Superior temporal gyrus (tissue), 1 donor: ENCODE results near the gene FOXL3.
"Not testable (repeated sequence)": the region's sequence is repeated elsewhere in the genome, so short reads cannot be mapped to it uniquely, and the experiment has no call there.

Source experiments
- DNase-seq: peaks from one replicate; pipeline ENCODE4 v3.0.0-alpha.2; 2016; ENCODE audit errors: extremely low spot score

The FOXL3 gene

DNA sequence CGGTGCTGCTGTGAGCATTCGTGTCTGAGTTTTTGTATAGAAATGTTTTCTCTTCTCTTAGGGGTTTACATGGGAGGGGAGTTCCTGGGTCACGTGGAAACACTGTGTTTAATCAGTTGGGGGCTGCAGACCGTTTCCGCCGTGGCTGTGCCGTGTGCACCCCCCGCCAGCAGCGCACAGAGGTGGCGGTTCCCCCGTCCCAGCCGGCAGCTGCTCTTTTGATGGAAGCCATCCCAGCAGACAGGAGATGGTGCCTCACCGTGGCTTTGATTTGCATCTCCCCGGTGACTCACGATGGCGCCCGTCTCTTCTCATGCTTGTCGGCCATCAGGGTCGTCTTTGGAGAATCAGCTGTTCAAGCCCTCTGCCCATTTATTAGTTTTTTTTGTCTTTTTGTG is 34.9 kb upstream of the FOXL3 start:
- DNase-seq: no peak

DNA sequence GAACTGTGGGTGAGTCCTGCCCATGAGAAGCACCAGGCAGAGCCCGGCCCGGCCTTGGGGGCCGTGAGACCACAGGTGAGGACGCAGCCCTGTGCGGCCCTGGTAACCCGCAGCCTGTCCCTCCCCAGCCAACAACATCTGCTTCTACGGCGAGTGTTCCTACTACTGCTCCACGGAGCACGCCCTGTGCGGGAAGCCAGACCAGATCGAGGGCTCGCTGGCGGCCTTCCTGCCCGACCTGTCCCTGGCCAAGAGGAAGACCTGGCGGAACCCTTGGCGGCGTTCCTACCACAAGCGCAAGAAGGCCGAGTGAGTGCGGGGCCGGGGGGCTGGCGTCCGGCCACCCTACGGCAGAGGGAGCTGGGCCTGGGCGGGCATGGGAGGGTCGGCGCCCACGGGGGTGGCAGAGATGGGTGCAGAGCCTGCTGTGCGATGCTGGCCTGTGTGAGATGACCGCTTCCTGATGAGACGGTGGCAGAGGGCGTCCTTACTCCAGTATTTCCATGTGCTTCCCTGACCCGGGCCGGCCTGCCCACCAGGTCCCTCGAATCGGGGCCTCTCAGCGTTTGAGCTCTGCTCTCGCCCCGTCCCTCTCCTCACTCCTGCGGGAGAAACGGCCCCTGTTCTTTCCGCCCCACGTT is 34.1 kb upstream of the FOXL3 start:
- no peak for DNase-seq

DNA sequence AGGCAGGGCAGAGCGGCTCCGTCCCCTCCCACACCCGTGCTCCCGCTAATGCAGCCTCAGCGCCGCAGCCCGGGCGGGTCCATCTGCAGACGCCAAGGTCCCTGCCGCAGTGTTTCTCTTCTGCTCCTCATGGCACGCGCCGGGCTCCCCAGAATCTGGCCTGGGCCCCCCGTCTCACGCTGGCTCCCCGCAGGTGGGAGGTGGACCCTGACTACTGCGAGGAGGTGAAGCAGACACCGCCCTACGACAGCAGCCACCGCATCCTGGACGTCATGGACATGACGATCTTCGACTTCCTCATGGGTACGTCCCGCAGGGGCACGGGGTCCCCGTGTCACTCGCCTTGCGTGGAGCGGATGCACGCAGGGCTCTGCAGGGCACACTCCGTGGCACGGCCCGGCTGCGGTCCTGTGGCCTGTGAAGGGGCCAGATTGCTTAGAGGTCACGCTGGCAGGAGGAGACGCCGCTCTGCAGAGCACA is 33.5 kb upstream of the FOXL3 start:
- no peak for DNase-seq

DNA sequence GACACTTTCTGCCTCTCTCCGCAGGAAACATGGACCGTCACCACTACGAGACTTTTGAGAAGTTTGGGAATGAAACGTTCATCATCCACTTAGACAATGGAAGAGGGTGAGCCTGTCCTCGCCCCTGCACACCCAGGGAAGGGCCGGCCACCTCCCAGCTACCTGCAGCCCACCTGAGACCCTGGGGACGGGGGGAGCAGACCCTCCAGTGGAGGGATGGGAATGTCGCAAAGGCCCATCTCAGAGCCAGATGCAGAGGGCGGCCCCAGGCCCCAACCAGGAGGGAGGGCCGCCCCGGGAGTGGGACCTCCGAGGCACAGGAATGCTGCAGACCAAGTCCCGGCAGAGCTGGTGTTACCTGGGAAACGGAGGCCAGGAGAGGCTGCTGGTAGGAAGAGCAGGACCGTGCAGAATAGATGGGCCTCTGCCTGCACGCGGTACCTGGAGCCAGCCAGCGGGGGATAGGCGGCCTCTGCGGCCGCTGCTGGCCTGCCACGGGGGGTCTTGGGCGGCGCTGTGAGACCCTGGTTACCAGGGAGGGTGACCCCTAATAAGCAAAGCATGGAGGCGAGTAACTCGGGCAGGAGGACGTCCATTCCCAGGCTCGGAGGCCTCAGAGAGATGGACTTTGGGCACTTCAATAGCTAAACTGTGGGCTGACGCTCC is 32.9 kb upstream of the FOXL3 start:
- no peak for DNase-seq

DNA sequence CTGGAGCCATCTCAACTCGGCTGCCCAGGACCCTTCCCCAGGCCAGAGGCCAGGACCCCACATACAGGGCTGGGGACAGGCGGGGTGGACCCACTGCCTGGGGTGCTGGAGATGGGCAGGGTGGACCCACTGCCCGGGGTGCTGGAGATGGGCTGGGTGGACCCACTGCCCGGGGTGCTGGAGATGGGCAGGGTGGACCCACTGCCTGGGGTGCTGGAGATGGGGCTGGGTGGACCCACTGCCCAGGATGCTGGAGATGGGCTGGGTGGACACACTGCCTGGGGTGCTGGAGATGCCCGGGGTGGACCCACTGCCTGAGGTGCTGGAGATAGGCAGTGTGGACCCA is 32.4 kb upstream of the FOXL3 start:
- DNase-seq: no peak

DNA sequence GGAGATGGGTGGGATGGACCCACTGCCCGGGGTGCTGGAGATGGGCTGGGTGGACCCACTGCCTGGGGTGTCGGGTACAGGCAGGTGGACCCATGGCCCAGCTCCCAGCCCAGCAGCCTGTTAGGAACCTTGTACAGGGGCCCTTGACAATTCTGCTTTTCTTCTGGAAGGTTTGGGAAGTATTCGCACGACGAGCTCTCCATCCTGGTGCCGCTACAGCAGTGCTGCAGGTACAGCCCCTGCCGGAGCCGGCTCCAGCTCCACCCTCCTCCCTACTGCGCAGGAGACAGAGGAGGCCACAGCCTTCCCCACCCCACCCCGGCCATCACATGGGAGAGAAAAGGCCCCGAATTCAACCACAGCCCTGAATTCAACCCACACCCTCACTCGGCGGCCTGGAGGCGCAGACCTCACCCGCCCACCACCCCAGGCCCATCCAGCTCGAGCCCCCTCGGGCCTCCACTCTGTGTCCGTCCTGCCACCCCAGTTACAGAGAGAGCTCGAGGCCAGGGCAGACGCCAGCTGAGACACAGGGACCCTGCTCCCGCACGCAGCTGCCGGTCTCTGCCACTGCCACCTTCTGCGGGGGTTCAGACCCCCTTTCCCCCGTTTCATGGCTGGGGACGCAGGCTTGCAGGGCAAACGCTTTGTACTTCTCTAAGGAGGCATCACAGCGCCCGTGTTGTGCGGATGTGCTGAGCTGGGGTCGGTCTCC is 31.3 kb upstream of the FOXL3 start:
- DNase-seq: no peak

DNA sequence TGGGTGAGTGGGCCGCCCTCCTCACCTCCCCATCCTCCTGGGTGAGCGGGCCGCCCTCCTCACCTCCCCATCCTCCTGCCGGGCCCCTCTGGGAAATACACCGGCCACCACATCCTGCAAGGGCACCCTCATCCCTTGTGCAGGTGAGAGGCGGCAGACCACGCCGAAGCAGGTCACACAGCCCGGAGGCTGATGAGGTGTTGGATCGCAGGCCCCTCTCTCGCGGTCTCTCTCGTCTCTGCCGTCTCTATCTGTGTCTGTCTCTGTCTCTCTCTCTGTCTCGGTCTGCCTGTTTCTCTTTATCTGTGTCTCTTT is 30.8 kb upstream of the FOXL3 start:
- no peak for DNase-seq

DNA sequence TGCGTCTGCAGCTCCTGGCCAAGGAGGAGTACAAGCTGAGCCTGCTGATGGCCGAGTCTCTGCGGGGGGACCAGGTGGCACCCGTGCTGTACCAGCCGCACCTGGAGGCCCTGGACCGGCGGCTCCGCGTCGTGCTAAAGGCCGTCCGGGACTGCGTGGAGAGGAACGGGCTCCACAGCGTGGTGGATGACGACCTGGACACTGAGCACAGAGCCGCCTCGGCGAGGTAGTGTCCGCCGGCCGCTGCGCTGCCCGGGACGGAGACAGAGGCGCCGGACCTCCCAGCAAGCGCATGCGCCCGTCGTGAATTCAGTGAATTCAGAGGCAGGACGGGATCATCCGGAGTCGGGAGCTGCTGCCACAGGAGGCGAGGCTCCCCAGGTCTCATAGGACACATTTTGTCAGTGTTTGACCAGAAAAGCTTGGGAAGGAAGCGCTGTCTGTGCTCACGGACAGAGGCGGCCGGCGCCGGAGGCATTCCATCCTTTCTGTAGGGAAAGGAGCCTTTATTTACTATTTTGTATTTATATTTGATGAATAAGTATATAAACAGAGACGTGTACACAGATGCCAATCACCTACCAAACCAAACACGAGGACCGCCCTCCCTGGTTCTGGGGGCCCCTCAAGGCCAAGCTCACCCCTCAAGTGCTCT is 30.1 kb upstream of the FOXL3 start:
- no peak for DNase-seq

DNA sequence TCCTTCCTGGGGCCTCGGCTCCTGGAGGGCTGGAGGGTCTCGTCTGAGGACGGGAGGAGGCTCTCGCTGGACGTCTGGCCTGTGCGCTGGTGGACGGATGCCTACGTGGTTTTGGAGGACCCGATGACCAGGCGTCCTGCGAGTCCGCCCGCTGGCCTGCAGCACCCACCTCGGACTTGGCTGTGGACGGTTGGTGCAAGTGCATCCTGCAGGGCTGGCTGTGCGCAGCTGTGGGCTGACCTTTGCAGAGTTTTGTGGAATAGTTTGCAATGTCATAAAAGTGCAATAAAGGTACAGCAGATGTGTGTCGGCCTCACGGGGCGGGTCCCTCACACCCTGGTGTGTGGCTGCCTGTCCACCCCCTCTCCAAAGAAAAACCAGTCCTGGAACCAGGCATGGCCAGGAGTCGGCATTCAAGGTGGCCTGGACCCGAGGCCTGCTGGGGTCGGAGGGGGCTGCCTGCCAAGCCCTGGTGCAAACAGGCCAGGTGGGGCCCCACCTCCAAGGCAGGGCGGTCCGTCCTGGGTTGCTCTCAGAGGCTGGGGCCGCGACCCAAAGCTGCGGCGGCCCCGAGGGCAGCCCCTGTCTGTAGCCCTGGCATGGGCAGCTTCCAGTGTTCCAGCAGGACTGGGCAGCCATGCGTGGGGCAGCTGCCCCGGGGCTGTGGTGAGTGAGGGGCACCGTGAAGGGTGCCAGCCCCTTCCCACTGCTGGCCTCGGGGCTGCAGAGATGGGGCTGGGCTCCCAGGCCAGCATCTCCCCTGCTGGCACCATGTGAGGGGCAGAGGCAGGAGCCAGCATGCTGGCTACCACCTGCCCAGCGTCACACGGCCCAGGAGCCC is 29.3 kb upstream of the FOXL3 start:
- no peak for DNase-seq

DNA sequence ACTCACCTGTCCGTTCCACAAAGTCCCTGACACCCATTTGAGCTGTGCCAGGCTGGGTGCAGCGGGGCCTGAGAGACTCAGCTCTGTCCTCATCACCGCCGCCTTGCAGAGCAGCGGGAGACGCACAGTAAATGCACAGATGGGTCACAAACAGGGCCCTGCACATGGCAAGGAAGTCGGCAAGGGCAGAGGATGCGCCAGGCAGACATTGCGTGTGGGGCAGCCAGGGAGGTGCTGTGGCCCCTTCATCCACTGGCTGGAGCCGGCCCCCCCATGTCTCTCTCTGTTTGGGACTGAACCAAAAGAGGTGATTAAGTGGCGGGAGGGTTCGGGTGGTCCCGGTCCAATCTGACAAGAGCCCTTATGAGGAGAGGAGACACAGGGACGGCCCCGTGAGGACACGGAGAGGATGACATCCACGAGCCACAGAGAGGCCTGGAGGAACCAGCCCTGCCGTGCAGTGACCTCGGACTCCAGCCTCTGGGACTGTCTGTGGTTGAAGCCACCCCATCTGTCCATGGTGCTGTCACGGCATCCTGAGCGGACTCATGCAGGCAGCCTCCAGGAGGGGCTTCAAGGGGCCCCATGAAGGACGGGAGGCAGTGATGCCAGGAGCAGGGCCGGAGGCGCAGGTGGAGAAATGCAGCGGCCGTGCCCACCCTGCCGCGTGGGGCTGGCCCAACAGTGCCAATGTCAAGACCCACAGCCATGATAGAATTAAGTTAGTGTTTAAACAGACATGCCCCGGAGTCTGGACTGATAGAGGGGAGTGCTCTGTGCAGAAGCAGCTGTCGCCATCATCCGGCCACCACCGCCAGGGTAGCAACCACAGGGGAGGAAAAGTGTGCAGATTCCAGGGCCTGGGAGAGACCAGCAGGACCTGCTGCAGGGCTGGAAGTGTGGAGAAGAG is 28.4 kb upstream of the FOXL3 start:
- DNase-seq: no peak

DNA sequence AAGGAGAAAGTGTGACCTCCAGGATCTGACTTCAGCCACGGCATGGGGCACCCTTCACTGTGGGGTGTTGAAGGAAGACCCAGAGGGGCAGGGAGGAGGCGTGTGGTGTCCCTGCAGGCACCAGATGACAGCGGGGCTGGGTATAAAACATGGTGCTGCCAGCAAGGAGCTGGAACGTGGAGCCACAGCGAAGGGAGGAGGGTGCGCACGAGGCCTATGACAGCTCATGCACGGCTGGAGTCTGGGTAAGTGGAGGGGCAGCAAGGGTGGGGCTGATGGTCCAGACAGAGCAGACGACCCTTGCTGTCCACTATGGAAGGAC is 27.8 kb upstream of the FOXL3 start:
- no peak for DNase-seq

DNA sequence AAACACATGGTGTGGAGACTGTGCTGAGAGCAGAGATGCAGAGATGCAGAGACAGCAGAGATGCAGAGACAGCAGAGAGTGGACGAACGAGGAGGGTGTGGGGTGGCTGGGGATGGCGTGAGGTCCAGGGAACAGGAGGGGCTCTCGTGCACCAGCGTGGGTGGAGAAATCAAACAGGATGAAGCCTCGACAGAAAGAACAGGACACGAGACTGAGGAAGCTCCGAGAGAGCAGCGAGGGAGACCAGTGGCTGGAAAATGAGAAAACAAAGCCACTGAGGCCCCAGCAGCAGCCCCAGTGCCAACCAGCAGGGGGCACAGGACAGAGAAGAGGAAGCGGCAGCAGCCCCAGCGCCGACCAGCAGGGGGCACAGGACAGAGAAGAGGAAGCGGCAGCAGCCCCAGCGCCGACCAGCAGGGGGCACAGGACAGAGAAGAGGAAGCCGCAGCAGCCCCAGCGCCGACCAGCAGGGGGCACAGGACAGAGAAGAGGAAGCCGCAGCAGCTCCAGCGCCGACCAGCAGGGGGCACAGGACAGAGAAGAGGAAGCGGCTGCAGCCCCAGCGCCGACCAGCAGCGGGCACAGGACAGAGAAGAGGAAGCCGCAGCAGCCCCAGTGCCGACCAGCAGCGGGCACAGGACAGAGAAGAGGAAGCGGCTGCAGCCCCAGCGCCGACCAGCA is 27.2 kb upstream of the FOXL3 start:
- not testable (repeated sequence) for DNase-seq

DNA sequence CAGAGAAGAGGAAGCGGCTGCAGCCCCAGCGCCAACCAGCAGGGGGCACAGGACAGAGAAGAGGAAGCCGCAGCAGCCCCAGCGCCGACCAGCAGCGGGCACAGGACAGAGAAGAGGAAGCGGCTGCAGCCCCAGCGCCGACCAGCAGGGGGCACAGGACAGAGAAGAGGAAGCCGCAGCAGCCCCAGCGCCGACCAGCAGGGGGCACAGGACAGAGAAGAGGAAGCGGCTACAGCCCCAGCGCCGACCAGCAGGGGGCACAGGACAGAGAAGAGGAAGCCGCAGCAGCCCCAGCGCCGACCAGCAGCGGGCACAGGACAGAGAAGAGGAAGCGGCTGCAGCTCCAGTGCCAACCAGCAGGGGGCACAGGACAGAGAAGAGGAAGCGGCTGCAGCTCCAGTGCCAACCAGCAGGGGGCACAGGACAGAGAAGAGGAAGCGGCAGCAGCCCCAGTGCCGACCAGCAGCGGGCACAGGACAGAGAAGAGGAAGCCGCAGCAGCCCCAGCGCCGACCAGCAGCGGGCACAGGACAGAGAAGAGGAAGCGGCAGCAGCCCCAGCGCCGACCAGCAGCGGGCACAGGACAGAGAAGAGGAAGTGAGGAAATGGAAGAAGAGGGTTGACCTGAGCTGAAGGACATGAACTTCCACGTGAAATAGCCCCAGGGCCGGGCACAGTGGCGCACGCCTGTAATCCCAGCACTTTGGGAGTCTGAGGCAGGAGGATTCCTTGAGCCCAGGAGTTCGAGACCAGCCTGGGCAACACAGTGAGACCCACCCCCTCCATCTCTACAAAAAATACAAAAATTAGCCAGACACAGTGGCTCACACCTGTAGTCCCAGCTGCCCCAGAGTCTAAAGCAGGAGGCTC is 26.3 kb upstream of the FOXL3 start:
- DNase-seq: not testable (repeated sequence)

DNA sequence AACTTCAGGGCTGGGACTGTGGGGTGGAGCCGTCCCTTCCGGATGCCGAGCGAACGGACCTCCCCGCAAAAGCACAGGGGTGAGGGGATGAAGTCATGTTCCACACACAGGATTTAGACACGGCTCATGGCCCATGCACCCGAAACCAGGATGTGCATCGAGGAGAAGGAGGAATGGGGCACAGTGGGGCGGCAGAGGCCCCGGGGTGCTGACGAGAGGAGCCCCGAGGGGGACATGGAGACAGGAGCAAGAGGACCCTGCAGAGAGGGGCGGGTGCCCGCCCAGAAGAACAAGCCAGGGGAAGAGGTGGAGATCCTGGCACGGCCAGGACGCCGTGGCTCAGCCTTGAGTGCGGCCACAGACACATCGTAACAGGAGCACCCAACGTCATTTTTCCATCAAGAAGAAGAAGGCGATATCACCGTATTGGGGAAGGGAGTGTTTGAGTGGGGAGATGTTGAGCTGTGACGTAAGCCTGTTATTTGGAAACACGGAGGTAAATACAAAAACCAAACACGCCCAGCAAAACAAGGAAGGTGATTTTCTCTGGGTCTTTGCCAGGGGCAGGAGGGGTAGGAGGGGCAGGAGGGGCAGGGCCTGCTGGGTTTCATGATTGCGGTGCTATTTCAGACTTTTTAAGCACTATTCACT is 25.3 kb upstream of the FOXL3 start:
- DNase-seq: no peak

DNA sequence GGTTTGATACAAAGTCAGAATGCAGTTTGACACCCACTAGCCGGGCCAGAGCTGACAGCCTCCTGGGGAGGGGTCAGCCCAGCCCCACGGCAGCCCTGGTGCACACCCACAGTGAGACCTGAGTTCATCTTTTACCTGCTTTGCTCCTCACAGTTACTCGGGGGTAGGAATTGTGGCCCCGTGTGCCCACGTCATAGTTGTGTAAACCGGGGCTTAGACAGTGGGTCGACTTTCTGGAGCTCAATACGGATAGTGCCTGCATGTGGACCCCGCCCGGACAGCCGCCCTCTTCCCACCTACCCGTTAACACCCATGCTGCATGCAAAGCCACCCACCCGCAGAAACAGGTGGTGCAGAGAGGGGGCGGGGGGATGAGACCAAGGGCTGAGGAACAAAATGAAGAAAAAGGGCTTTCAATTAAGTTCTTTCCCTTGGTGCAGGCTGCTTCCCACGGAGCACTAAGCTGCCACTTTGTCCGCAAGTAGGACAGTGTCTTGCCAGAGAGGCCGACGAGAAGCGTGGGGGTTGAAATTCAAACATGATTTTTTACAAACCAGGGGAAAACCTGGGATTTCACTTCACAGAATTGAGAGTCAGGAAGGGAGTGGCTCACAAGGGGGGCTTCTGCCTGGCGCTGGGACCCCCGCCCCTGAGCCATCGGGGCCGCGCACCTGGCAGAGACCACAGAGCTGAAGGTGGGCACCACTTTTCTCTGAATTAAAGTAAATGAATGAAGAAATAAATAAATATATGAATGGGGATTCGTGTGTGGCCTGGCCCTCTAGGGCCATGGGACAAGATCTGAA is 24.6 kb upstream of the FOXL3 start:
- DNase-seq: no peak

DNA sequence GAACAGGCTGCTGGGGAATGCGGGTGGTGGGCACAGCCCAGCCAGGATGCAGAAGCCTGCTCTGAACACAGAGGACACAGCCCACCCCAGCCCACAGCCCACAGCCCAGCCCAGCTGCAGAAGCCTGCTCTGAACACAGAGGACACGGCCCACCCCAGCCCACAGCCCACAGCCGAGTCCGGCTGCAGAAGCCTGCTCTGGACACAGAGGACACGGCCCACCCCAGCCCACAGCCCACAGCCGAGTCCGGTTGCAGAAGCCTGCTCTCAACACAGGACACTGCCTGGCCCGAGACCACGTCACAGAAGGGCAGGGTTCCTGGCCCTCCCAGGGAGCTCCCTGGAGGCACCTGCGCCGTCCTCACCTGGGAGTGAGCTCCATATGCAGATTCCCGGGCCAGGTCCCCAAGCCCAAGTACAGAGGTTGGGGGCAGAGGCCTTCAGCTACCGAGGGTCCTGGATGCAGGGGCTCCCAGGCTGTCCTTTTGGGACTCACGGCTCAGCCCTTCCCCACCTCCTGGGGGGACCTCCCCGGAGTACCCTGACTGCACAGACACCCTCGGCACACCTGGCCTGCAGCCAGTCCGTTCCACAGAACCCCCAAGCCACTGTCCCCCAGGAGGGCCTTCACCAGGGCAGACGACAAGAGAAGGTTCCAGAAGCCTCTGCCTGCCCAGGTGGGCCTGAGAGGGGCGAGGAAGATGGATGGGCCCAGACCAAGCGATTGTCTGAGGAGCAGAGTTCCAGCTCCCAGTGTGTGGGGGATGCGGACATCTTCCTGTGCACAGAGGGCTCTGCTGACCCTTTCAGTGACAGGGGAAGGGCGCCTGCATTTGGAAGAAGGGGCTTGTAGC is 23.7 kb upstream of the FOXL3 start:
- DNase-seq: no peak
